HK-2 (cell line): ENCODE measurements around the gene MIDN.

Experiments
- DNase-seq: peaks from one replicate; pipeline ENCODE4 v3.0.0-alpha.2; 2018; ENCODE audit not compliant: unreplicated experiment

MIDN gene

DNA sequence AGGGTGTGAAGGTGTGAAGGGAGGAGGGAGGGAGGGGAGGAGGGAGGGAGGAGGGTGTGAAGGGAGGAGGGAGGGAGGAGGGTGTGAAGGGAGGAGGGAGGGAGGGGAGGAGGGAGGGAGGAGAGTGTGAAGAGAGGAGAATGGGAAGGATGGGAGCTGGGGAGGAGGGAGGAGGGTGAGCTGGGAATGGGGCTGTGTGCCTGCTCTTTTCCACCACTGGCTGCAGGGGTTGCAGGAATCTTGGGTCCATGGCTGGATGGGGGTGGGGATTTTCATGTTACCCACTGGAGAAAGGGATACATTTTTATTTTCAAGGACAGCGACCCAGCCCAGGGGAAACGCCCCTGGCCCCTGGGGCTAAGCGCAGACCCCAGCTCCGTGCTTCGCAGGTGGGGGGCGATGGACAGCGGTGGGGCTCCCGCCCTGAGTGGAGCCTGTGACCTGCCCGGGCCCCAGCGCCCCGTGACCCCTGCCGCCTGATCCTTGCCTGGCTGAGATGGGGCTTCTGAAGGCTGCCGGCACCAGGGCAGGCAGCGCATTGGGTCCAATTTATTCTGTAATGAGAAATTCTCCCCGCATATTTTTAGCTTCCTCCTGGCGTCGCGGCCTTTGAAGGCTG lies 34.3 kb downstream of the MIDN start:
- DNase-seq = no peak

- DNase-seq = no peak
These were observed 35.0 kb downstream of the MIDN start for GRCh38 chr19:1283207-1283916.

DNA sequence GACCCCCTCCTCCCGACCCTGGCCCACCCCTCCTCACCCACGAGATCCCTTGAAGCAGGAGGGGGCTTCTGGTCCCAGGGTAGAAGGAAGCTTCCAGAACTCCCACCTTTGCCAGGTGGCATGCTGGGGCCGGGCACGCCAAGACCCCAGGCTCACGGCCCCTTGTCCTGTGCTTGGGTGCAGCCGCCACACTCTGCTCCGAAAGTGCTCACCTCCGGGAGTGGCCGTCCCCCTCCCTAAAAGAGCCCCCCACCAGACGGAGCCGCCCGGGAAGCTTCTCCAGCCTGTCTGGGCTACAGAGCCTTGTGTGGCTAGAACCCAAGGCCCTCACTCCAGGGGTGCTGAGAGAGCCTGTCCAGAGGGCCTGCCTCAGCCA lies 35.5 kb downstream of the MIDN start:
- DNase-seq = no peak

DNA sequence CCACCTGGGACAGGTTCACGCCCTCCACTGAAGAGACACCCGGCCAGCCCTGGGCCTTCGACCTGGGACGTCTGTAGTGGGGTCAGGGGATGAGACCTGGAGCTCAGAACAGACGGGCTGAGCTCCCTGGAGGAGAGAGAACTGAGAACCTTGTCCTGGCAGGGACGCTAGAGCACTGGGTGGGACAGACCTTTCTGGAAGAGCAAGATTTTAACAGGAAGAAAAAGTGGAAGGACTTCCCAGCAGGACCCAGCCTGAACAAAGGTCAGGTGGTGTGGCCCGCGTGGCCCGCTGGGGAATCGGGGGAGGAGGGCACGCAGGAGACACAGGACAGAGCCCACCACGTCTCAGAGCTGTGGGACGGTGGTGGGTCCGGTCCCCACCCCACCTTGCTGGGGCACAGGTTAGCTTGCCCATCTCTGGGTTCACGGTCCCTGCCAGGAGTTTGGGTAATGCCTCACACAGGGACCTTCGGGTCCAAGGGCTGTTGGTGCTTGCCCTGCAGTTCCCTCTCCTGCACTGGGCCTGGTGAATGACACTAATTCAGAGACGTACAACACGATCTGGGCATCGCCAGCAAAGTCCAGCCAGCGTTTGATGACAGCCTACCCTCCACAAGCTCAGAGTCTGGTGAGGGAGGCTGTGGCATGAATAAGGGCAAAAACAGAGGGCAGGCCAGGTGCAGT lies 36.1 kb downstream of the MIDN start:
- DNase-seq = no peak

DNA sequence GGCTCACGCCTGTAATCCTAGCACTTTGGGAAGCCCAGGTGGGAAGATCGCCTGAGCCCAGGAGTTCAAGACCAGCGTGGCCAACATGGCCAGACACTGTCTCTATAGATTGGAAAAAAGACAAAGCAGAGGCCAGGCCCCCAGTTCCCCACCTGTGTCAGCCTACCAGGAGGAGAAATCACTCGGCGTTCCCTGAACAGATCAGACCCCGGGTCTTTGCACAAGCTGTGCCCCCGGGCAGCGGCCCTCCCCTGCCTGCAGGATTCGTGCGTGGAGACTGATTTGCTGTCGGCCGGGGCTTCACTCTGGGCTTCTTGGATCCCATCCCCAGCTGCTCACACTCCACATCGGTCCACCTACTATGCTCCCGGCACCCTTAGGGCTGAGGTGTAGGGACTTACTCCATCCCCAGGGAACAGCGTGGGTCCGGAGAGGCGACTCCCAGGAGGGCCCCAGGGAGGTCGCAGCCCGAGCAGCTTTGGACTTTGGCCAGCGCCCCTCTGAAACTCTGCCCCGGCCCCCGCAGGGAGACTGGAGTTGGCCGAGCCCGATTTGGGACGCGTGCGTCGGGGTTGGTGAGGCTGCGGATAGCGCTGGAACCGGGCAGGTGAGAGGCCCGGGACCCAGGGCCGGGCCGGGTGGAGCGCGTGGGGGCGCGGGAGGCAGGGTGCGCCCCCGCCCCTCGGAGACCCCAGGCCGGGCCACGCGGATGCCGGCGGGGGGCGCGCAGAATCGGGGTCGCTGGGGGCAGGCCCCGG lies 36.8 kb downstream of the MIDN start:
- no peak for DNase-seq

GRCh38 chr19:1285737-1286360 lies 37.5 kb downstream of the MIDN start, which contains the start of gene EFNA2:
EFNA2 (plus strand) TSS chr19:1285873; CDS start chr19:1286169, 296 bp downstream.
- no peak for DNase-seq

DNA sequence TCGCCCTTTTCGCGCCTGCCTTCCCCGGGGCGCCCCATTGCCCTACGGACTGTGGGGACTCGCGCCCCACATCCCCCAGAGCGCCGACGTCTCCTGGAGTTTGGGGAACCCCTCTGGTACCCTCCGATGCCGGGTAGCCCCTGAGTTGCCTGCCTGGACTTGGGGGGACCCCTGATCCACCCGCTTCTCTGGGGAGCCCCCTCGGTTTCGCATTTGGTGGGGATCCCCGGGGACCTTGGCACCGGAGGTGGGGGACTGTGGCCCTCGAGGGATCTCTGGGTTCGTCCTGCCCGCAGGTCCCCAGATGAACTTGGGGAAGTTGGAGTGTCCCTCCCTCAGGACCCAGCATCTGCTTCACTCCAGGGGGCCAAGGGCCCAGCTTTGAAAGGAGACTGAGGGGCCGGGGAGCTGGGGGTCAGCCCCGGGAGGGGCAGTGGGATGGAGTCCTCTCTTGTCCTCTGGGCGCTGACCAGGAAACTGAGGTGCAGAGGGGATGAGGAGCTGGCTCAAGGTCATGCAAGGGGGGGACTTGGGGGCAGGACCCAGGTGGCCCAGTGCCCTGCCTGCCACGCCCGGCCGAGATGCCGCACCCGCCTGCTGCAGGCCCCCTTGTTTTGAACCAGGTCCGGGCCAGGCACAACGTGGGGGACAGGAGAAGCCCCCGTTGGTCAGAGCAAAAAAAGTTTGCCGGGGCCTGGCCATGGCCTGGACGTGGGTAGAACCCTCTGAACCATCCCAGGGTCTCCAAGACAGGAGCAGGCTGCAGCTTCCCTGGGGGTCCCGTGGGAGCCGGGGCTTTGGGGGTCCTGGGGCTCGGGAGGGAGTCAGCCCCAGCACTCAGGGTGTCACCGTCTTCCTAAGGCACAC lies 38.3 kb downstream of the MIDN start:
- no peak for DNase-seq

DNA sequence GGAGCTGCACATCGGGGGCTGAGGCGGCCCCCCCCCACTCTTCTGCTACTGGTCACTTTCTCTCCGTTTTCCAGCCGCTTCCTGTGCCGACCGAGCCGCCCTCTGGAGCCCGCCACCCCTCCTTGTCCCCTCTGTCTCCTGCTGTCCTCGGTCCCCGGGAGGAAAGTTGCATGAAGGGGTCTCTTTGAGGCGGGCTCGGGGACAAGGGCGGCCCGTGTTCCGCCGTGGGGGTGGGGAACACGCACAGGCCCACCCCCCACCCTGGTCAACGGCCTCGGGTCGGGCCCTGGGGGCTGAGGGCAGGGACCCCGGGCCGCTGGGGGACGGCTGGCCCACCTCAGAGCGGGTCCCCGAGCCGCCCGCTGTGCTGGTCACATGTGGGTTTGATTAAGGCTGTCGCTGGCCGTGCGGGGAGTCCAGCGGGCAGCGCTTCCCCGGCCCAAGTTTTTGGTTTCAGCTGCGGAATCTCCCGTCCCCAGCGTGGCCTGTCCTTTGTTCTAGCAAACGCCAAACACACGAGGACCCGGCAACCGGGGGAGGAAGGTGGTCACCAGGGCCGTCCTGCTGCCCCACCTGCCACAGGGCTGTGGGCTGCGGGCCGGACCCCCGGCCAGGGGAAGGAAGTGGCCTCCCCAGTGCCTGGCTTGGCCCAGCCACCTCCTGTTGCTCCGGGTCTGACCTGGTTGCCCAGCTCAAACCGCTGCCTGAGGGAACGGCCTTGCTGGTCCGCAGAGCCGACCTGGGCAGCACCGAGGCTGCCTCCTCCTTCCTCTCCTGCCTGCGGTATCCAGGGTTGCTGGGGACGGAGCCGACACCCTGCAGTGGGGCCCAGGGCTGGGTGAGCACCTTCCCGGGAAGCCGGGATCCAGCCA lies 39.2 kb downstream of the MIDN start:
- no peak for DNase-seq

GRCh38 chr19:1288226-1288612 lies 39.8 kb downstream of the MIDN start:
- no peak for DNase-seq

DNA sequence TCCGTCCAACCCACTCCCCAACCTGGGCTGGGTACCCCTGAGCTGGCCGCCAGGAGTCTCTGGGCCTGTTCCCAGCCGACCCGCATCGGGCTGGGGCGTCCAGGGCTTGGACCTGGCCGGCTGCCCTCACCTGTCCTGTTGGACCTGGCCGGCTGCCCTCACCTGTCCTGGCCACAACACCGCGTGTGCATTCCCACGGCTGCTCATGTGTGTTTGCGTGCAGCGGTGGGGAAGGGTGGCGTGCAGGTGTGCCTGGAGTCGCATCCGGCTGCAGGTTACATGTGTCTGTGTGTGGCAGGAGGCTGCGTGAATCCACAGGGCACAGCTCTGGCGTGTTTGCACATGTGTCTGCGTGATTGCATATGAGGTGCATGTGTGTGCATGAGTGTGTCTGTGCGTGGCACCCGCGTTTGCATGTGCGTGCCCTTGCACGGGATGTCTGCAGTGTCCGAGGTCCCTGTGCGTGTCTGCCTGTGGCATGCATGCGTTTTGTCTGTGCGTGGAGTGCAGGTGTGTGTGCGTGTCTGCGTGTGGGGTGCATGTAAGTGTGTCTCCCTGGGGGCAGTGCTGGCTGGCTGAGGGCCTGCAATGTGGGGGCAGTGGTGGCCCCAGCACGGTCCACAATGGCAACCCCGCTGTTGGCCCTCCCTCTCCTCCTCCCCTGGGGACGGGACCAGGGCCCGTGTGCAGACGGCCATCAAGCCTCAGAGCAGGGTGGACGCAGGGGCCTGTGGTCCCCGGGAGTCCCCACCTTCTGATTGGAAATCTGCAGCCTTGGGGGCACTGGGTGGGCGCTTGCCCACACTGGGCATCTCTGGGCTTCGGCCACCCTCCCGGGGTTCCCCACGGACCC lies 40.7 kb downstream of the MIDN start:
- no peak for DNase-seq

GRCh38 chr19:1289686-1290025 lies 41.3 kb downstream of the MIDN start:
- DNase-seq = no peak

- DNase-seq = no peak
These were observed 41.9 kb downstream of the MIDN start for GRCh38 chr19:1290196-1290702.

DNA sequence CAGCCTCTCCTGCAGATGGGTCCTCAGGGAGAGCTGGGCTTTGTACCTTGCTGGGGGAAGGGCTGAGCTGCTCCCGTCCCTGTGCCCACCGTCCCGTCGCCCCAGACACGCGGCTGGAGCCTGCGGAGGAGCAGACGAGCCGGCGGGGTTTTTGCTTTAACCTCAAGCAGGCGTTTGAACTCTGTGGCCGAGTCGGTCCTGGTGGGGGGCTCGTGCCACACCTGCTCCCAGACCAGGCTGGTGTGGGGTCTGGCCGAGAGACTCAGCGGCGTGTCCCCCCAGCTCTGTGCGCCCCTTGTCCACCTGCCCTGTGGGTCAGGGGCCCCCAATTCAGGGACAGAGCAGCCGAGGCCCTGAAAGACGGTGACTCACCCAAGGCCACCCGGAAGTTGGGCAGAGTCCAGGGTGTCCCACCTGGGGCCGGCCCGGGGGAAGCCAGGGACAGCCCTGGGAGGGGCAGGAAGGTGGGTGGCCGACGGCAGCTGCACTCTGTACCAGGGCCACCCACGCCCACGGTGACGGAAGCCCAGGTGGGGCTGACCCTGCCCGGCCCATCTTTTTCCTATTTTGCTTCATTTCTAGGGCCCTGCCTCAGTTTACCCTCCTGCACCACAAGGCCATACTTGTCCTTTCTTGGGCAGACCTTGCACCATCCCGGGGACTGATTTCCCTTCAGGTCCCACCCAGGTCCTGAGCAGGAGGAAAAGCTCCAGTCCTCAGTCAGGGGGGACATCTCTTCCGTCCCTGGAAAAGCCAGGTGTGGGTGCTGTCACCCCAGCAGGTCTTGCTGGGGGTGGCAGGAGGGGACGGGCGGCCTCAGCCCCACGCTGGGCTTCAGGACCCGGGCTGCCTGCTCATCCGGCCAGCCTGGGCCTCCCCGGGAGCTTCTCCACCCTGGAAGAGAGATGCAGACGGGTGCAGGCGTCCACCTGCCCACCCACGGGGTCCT lies 42.6 kb downstream of the MIDN start:
- DNase-seq = no peak

- DNase-seq = no peak
These were observed 43.5 kb downstream of the MIDN start for GRCh38 chr19:1291761-1292418.

DNA sequence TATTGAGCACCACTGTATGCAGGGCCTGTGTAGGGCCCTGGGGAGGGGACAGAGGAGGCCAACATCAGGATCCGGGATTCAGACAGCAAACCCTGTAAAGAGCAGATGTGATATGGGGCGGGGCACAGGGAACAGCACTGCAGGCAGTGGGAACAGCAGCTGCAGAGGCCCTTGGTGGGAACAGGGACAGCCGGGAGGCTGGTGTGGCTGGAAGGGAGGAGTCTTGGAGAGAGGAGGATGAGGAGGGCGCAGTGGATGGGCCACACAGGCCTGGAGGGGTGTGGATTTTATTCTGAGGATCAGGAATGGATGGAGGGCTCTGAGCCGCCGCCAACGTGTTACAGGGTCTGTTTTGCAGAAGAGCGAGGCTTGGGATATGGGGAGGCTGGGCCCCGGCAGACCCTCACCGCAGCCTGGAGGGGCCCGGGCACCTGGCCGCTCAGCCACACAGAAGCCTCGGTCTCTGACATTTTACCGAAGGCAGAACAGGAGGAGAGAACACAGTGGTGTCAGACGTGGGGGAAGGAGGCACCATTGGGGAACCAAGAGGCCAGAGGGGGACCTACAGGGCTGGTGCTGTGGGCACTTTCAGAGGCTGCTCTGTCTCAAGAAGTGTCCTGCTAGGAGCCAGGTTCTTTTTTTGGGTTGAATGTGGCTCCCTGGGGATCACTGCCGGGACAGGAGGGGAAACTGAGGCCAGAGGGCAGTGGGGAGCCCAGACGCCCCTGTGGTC lies 44.2 kb downstream of the MIDN start:
- DNase-seq = no peak

DNA sequence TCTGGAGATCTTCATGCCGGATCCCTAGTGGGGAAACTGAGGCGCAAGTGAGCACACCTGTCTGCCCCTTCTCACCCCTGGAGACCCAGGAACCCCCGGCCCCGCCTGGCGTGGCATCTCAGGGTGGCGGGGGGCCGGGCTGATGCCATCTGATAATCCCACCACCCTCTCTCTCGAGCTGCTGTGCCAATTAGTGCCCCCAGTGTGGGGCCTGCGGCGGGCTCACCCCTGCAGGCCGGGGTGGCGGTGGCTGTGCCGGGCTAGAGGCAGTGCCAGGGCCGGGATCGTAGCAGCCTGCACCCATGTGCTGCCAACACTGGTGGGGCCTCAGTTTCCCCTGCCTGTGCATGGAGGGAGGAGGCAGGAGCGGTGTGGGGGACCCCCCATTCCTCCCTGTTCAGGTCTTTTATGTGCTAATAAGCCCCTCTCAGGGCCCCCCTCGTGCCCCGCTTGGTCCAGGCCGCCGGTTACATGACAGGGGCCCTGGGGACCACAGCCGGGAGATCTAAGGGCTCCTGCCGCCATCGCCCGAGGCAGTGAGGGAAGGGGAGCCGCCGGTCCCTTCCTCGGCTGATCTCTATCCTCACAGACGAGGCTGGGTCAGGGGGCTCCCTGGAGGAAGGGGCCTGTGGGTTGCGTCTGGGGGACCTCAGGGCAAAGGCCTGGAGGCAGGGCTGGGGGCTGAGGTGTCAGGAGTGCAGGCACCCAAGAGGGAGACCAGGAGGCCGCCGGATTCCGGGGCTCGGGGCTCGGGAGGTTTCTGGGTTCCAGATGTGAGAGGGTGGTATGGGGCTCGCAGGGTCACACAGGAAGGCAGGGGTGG lies 45.6 kb downstream of the MIDN start:
- no peak for DNase-seq
